ENCODE measurements around the gene RAD51C. TPM values are rescaled to one million over a fixed set of nuclear protein-coding genes. Genes with fewer than 3 reads are reported as not detected.

RAD51C gene
- polyA plus RNA-seq, 2 of the 4 experiments (the other 2 are of a cell fraction) = 83.4 to 121 TPM

GRCh38 chr17:58753026-58753425 is 60.6 kb downstream of the RAD51C start:
- no peak overlapping the region for H3K4me2 ChIP-seq
- H3K27ac ChIP-seq = no peak overlapping the region
- TF ChIP-seq CHD2 (IDR thresholded peaks at IDR 0.05; ENCODE audit: low read length, partially characterized antibody) = no peak
- no peak for TF ChIP-seq RAD21 (conservative IDR thresholded peaks at IDR 0.05 in 1 of 2, IDR thresholded peaks at IDR 0.05 in 1 of 2)
- TF ChIP-seq CHD4 (IDR thresholded peaks at IDR 0.05; ENCODE audit: borderline replicate concordance) = no peak
- no peak for TF ChIP-seq CEBPB (IDR thresholded peaks at IDR 0.05)
- TF ChIP-seq TP53 (CRISPR knock-in tag; IDR thresholded peaks at IDR 0.05) = no peak
- no peak for TF ChIP-seq SMC3 (IDR thresholded peaks at IDR 0.05)
- TF ChIP-seq RARB (CRISPR knock-in tag; IDR thresholded peaks at IDR 0.05) = no peak
- no peak for TF ChIP-seq GATA3 (IDR thresholded peaks at IDR 0.05; ENCODE audit: borderline replicate concordance)
- no peak for TF ChIP-seq ELK1 (IDR thresholded peaks at IDR 0.05; ENCODE audit: low read depth, low read length)
- TF ChIP-seq NR3C1 (IDR thresholded peaks at IDR 0.05) = no peak
- no peak for TF ChIP-seq TFCP2L1 (CRISPR knock-in tag; IDR thresholded peaks at IDR 0.05)
- TF ChIP-seq JUN (IDR thresholded peaks at IDR 0.05) = no peak
- TF ChIP-seq E2F6 (IDR thresholded peaks at IDR 0.05; ENCODE audit: borderline replicate concordance, low read depth) = no peak
- H3K9me3 ChIP-seq = no peaks in the 10 kb centered on the region
- DNase-seq (ENCODE audit: low read depth in 1 of 2, low spot score in 1 of 2) (no peak), FAIRE-seq (peak; percentile 54), ATAC-seq (no peak)
- WGBS (ENCODE audit: missing lambda C conversion rate) = 46% methylated on average over 2 of the region's 2 CpGs
- CTCF ChIA-PET = no interaction called here
- POLR2A ChIA-PET = interaction anchor here (0.5 kb wide), 1 partner anchor 456 kb away, joined by 6 read pairs; no protein-coding TSS in a partner anchor
- peaks cover 6% of the 10 kb centered on the region; the same call in 2 of the 3 replicates for H3K4me1 ChIP-seq
- H3K4me3 ChIP-seq = no peak overlapping the region

GRCh38 chr17:58755269-58755576 is 62.8 kb downstream of the RAD51C start:
- ATAC-seq (no peak; a peak in 1 of 6 replicates), DNase-seq (ENCODE audit: low read depth in 1 of 2, low spot score in 1 of 2) (peak in 1 of 2 experiments; percentile 46), FAIRE-seq (no peak)
- TF ChIP-seq EHMT2 (IDR thresholded peaks at IDR 0.05; ENCODE audit: low read depth) (peak; percentile 52; the same call in 1 of the 2 replicates), RAD21 (conservative IDR thresholded peaks at IDR 0.05 in 1 of 2, IDR thresholded peaks at IDR 0.05 in 1 of 2) (no peak), REST (IDR thresholded peaks at IDR 0.05) (no peak), USF2 (IDR thresholded peaks at IDR 0.05) (0 out of 2 replicates have a peak, but pooled peaks have one; percentile 36)
- H3K4me3 ChIP-seq = peak overlapping the region; percentile 66
- H3K4me1 ChIP-seq = peaks cover 6% of the 10 kb centered on the region; the same call in 2 of the 3 replicates
- ChIA-PET POLR2A (no interaction called here), CTCF (interaction anchor here (0.6 to 2.8 kb wide), 4 partner anchors 9 to 238 kb away, joined by 3 to 7 read pairs (median 3); no protein-coding TSS in a partner anchor)
- no peaks in the 10 kb centered on the region for H3K9me3 ChIP-seq
- 32% methylated on average over 2 of the region's 2 CpGs for WGBS (ENCODE audit: missing lambda C conversion rate)
- peak overlapping the region; percentile 88 for H3K4me2 ChIP-seq
- H3K27ac ChIP-seq = no peak overlapping the region

Measured in A549 (cell line).